ENCODE measurements around the gene EGF. TPM values are rescaled to one million over a fixed set of nuclear protein-coding genes. Genes with fewer than 3 reads are reported as not detected.
A peak's percentile ranks its signal among the peaks of the same experiment; 100 is the strongest.
"Not testable (repeated sequence)": the region's sequence is repeated elsewhere in the genome, so short reads cannot be mapped to it uniquely, and the experiment has no call there.

EGF gene
- under 0.01 TPM for total RNA-seq

DNA sequence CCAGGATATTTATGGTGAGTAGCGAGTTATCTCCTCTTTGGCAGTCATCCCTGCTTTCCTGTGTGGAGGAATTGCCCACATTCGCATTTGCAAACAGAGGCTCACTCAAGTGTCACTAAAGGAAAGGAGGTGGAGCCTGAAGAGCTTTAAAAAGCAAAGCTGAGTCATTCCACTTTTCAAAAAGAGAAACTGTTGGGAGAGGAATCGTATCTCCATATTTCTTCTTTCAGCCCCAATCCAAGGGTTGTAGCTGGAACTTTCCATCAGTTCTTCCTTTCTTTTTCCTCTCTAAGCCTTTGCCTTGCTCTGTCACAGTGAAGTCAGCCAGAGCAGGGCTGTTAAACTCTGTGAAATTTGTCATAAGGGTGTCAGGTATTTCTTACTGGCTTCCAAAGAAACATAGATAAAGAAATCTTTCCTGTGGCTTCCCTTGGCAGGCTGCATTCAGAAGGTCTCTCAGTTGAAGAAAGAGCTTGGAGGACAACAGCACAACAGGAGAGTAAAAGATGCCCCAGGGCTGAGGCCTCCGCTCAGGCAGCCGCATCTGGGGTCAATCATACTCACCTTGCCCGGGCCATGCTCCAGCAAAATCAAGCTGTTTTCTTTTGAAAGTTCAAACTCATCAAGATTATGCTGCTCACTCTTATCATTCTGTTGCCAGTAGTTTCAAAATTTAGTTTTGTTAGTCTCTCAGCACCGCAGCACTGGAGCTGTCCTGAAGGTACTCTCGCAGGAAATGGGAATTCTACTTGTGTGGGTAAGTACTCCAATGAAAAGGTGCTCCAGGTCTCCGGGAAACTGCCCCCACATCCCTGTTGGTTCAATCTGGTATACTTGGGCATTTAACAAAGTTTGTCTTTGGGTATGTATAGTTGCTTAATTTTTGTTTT, at the start of gene EGF:
EGF (plus strand) TSS at position 178 of the 890 bp plus-strand sequence; CDS start at position 631, 453 bp downstream.
- FAIRE-seq: no peak
- DNase-seq (ENCODE audit: low spot score in 2 of 2): peak in 1 of 2 donors; percentile 14

DNA sequence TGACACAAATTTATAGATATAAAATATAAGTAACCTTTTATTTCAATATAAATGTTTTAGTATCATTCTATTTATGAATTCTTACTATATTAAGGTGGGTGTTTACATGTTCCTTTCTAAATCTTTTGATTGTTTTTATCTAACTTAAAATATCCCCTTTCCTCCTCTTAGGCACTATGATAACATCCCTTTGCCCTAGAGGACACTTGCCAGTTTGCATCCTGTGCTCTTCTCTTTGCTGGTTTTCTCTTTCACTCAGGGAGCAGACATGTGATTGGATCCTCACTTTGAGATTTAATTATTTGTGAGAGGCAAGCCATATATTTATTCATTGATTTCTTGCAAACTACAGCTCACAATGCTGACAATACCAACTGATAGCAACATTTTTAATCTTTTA, 48.5 kb upstream of the EGF start:
- FAIRE-seq (peak; percentile 28), DNase-seq (ENCODE audit: low spot score in 2 of 2) (no peak)

DNA sequence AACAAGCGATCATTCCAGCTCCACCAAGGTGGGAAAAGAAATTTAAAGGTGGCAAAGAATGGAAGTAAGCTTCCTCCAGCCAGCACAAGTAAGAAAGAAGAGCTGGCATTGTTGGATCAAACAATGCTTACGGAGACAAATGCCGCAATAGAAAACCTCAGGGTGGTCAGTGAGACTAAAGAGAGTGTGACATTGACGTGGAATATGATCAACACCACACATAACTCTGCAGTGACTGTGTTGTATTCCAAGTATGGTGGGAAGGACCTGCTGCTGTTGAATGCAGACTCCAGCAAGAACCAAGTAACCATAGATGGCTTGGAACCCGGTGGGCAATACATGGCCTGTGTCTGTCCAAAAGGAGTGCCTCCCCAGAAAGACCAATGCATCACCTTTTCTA, 42.6 kb upstream of the EGF start:
- DNase-seq (ENCODE audit: low spot score in 2 of 2) (no peak), FAIRE-seq (no peak)

DNA sequence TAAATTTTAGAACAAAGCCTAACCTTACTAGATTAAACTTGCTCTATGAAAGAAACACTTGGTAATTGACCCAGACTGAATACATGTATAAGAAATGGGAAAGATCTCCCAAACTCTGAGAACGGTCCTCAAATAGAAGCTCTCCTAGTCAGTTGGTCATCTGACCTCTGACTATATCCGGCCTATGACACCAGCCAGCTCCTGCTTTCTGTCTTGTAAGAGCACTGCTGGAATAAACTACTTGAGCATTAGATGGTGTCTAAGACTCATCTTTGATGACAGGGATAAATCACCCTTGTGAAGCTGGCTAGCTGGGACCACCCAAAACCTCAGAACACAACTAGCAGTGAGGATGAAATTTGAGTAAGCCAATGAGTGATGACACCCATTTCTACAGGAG, 40.6 kb upstream of the EGF start:
- no peak for FAIRE-seq
- DNase-seq (ENCODE audit: low spot score in 2 of 2): no peak

DNA sequence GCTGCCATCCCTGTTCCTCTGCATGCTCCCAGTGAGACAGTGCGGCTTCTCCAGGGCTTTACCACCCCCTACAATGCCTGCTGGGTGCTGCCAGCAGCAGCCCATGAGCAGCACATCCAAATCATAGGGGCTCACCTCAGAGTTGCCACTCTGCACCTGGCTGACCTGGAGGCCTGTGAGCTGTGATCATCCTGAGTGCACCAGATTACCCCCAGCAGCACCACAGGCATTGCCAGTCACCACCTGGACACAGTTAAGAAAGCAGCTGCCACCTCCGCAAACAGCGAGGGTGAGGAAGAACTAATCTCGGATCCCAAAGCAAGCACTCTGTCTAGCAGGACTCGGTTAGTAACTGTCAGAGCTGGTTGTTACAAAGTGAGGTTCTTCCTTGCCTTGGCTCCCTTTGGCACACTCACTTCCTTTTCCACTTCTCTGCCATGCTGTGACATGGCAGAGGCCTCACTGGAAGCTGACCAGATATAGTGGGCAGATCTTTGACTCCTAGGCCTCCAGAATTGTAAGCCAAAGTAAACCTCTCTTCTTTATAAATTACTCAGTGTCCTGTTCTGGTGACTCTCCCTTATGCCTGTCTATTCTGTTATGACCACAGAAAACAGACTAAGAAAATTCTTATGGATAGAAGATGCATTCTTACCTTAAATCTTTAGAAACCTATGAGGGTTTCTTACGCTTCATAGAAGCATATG, 39.6 kb upstream of the EGF start:
- no peak for DNase-seq (ENCODE audit: low spot score in 2 of 2)
- FAIRE-seq: no peak

DNA sequence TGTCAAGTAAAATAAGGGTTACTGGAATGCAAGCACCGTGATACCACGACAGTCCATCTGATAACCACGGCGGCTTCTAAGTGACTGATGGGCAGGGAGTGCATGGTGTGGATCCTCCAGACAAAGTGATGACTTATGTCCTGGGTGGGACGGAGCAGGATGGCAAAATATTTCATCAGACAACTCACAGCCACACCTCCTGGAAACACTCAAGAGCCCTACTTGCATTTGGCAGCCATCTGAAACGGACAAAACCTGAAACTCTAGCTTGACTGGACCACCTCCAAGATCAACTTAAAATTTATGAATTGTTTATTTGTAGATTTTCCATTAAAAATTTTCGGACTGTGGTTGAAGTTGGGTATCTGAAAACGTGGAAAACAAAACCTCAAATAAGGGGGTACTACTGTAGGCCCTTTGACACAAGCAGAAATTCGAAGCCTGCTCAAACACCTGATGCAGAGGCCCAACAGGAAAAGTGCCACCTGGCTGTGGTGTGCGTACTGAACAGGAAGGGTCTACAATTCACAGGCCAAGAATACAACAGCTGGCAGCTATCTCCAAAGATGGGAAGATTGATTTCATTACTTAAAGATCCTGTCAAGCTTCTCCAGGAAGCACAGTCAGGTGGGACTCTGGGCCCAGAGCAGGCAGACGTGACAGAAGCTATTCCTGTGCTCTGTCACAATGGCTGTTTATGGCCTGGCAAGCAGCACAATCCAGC, 38.7 kb upstream of the EGF start:
- DNase-seq (ENCODE audit: low spot score in 2 of 2) (no peak), FAIRE-seq (no peak)

DNA sequence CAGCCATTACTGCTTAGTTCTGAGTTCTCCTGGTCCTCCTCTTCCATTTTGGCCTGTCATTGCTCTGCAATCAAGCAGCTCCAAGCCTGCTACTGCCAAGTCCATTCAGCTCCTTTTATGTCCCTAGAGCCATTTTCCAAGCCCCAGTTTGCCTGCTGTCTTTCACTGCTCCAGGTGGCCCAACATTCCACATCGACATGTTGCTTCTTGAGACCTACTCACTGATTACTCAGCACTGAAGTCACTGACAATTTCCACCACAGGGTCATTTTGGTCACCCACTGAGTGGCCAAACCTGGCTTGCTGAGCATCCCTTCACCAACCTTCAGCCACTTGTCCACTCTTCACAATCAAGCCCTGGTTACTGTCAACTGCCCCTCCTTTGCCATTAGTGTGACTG, 37.6 kb upstream of the EGF start:
- FAIRE-seq (no peak), DNase-seq (ENCODE audit: low spot score in 2 of 2) (no peak)

DNA sequence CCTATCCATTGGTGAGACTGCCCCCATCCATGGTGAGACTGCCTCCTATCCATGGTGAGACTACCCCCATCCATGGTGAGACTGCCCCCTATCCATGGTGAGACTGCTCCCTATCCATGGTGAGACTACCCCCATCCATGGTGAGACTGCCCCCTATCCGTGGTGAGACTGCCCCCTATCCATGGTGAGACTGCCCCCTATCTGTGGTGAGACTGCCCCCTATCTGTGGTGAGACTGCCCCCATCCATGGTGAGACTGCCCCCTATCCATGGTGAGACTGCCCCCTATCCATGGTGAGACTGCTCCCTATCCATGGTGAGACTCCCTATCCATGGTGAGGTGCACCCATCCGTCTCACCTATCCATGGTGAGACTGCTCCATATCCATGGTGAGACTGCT, 37.1 kb upstream of the EGF start:
- FAIRE-seq; DNase-seq (ENCODE audit: low spot score in 2 of 2): not testable (repeated sequence)

DNA sequence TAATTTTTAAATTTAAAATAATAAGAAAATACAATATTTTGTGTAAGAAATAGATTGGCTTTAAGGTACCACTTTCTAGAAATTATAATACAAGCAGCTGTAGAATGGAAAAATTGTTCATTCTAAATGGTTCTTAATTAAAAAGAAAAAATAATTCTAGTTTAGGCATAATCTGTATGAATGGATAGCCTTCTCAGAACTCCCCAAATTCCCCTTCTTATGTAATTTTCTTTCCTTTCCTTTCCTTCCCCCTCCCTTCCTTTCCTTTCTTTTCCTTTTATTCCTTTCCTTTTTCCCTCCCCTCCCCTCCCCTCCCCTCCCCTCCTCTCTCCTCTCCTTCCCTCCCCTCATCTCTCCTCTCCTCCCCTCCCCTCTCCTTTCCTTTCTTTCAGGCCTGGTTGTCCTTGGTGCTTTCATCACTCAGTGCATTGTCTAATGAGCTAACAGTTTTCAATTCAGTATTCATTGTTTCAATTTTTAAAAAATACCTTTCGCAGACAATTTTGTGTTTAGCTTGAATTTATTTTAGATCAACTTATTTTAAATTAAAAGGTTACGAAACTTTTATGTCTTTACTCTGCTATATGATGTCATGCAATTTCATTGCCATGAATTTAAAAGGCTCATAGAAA, 35.9 kb upstream of the EGF start:
- DNase-seq (ENCODE audit: low spot score in 2 of 2): no peak
- no peak for FAIRE-seq

DNA sequence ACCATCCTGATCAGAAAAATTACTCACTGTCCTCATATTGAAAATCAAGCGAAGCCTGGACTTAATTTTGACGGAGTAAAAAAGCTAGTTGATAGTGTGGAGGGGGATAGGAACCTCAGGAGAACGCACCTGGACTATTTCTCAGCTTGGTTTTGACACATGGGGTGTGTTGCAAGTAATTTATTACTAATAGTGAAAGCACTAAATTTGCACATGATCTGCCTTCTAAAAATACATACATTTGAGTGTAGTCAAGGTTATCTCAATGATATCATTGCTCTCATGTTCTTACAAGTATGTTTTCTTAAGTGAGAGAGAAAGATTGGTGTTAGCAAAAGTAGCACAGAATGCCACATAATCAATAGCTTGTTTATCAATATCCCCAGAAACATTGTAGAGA, 35.3 kb upstream of the EGF start:
- DNase-seq (ENCODE audit: low spot score in 2 of 2) (no peak), FAIRE-seq (no peak)

DNA sequence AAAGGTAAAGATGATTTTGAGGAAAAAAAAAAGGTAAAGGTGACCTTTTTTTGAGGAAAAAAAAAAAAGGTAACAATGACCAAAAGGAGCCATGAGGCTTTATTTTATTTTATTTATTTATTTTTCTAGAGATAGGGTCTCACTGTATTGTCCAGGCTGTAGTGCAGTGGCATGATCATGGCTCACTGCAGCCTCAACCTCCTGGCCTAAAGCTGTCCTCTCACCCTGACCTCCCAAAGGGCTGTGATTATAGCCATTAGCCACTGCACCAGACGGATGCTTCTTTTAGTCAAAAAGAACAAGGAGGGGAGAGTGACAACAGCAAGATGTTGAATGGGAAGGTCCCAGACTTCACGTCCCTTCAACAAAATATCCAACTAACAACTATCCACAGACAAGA, 34.3 kb upstream of the EGF start:
- FAIRE-seq (no peak), DNase-seq (ENCODE audit: low spot score in 2 of 2) (no peak)

DNA sequence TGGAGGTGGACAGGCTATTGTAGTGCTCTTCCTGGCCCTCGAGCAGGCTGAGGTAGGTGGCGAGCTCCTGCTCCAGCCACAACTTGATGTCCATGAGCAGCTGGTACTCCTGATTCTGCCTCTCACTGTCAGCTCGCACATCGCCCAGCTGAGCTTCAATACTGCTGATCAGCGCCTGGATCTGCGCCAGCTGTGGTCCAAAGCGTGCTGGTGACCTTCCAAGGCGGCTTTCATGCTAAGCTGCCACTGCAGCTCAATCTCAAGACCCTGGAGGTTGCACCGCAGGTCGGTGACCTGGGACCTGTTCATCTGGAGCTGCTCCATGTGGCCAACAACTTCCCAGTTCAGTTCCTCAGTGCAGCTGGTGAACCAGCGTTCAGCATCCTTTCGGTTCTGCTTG, 33.6 kb upstream of the EGF start:
- no peak for DNase-seq (ENCODE audit: low spot score in 2 of 2)
- no peak for FAIRE-seq

DNA sequence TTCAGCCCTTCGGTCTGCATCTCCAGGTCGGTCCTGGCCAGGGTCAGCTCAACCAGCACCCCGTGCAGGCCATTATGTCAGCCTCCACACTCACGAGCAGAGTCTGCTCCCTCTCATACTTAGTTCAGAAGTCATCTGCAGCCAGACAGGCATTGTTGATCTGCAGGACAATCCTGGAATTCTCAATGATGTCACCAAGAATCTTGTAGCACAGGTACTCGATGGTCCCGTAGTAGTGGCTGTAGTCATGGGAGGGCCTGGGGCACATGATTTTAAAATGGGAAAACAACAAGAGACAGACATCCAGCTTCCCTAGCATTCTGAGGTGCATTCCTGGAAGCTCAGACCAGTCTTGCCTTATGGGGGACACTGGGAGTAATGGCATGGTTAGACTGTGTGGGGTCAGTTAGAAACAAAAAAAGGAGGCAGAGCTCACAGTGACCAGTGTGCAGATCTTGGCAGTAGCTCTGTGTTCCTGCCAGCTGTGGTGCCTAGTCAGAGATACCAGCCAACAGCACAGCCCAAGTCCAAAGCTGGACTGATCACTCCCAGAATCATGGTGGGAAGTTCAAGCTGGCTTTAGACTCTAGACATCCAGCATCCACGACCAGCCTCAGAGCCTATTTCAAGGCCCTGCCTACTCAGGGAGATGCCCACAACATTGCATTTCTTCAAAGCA, 32.9 kb upstream of the EGF start:
- FAIRE-seq (no peak), DNase-seq (ENCODE audit: low spot score in 2 of 2) (no peak)

DNA sequence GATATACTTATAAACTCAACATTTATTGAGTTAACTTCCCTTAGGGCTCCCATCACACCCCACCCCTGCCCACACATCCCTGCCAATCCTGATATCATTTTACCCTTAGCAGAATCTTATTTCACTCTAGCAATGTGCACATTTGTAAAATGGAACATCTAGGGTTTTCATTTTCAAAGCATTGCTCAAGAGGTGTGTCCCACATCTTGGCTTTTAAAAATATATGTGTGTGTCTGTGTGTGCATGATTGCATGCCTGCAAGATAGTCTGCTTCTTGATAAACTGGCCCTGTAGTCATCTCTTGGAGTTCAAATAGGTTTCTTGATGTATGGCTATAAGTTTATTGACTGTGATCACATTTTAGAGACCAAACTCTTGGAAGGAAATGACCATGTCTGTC, 26.4 kb upstream of the EGF start:
- FAIRE-seq (no peak), DNase-seq (ENCODE audit: low spot score in 2 of 2) (no peak)

DNA sequence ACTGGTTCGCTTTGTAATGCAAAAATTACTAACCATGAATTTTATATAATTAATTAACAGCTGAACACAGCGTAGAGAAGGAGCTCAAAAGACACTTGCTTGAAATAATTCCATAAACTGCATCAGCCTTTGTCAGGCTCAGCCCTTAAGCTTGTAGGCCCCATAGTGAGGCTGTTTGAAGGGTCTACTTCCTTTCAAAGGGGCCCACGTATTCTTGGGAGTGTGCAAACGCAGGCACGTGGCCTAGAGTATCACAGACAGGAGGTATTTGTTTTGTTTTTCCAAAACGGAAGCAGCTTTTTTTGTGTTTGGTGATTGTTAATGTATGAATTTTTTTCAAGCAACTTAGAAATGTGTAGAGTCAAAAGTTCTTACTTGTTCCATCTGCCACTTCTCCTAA, 25.6 kb upstream of the EGF start:
- DNase-seq (ENCODE audit: low spot score in 2 of 2) (no peak), FAIRE-seq (no peak)

DNA sequence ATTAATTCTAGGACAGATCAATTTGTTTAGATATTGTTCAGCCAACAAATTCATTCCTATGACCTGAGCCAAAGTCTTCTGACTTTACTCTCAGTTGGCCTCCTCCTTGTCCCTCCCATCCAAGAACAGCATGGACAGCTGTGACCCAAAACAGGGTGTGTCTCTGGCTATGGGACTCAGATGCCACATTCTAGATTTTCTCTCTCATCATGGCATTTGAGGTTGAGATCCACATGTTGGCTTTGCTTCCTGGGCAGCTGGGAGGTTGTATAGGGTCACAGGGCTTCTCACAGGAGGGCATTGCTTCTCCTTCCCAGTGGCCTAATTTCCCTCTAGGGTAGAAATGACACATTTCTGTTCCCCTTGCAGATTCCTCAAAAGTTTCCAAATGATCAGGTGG, 22.6 kb upstream of the EGF start:
- FAIRE-seq: no peak
- DNase-seq (ENCODE audit: low spot score in 2 of 2): no peak

DNA sequence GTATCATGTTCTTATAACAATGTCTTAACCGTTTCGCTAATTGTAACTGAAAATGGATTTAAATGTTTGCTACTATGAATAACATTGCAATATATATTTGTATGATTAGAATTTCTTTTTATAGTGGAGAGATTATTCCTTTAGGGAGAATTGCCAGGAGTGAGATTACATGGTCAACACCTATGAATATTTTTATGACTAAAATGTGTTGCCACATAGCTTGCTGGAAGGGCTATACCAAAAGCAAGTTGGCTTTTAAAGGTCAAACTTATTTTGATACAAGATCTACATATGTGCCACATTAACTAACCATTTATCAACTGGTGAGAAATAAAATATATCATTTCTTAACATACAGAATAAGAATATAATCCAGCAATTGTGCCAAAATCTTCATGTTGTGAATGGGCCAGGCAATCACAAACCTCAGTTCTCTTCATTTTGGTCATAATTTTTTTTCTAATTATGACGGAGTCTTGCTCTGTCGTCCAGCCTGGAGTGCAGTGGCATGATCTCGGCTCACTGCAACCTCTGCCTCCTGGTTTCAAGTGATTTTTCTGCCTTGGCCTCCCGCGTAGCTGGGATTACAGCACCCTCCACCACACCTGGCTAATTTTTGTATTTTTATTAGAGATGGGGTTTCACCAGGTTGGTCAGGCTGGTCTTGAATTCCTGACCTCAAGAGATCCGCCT, 10.0 kb upstream of the EGF start:
- FAIRE-seq (no peak), DNase-seq (ENCODE audit: low spot score in 2 of 2) (no peak)

DNA sequence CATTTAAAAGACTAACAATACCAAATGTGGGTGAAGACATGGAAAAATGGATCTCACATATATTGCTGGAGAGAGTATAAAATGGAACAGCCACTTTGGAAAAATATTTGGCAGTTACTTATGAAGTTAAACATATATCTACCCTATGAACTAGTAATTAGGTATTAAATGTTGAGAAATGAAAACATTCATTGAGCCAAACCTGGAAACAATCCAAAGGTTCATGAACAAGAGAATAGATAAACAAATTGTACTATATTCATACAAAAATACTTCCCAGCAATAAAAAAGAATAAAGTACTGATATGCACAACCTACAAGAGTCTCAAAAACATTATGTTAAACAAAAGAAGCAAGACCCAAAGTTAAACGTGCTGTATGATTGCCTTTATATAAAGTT, 4.0 kb upstream of the EGF start:
- no peak for DNase-seq (ENCODE audit: low spot score in 2 of 2)
- no peak for FAIRE-seq

DNA sequence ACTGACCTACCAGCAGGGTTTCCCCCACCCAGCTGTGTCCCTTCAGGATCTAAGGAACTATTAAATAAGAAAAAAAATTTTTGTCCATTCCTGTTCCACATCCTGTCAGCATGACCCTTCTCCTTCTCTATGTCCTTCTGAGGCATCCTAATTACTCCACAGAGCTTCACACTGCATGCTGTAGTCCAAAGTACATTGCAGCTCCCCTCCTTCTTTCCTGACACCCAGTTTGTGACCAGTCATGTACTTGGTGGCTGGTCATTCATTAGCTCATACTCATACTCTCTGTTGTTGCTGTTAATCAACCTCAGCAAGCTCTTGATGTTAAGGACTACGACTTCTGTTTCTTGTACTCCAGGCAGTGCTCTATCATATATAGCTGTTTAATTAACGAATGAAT, 2.4 kb upstream of the EGF start:
- FAIRE-seq (no peak), DNase-seq (ENCODE audit: low spot score in 2 of 2) (no peak)

Data from frontal cortex (tissue), 4 donors.